Vagina (tissue), 2 donors: ENCODE data around the gene SCML1. TPM values are rescaled to one million over a fixed set of nuclear protein-coding genes. Genes with fewer than 3 reads are reported as not detected.
"Not testable (repeated sequence)": the region's sequence is repeated elsewhere in the genome, so short reads cannot be mapped to it uniquely, and the experiment has no call there.

Source experiments
- DNase-seq, 2 donors: peaks; one replicate each; pipeline ENCODE4 v3.0.0-alpha.2; 2017; ENCODE audit errors: extremely low spot score in 2 of 2
- H3K27ac ChIP-seq: fragments of 200-600 bp; sonication (generic); one replicate; pipeline ENCODE4 v1.5.1; 2019
- H3K27me3 ChIP-seq: fragments of 200-600 bp; sonication (generic); one replicate; pipeline ENCODE4 v1.5.1; 2019
- H3K36me3 ChIP-seq, 2 donors: fragments of 200-600 bp; sonication (generic); one replicate each; pipeline ENCODE4 v1.5.1; 2017 to 2019
- H3K4me1 ChIP-seq: fragments of 200-600 bp; sonication (generic); one replicate; pipeline ENCODE4 v1.5.1; 2019
- H3K4me3 ChIP-seq, 2 donors: fragments of 200-600 bp; sonication (generic); 1 replicate in 1 of 2; 2 replicates in 1 of 2; pipeline ENCODE4 v1.5.1; 2016 to 2019
- H3K9me3 ChIP-seq: fragments of 200-600 bp; sonication (generic); one replicate; pipeline ENCODE4 v1.5.1; 2019
- POLR2A ChIP-seq, 2 donors: fragments of 450-650 bp; IDR thresholded peaks; one replicate each; pipeline ENCODE4 v1.6.1; 2017; ENCODE audit warnings: antibody characterized with exemption in 2 of 2, mild to moderate bottlenecking in 2 of 2, moderate library complexity in 2 of 2
- POLR2AphosphoS5 ChIP-seq, 2 donors: sonication (generic); formaldehyde crosslinking; IDR thresholded peaks; one replicate each; pipeline ENCODE4 v1.9.0; 2017; ENCODE audit warnings: antibody characterized with exemption in 2 of 2, mild to moderate bottlenecking in 2 of 2, low read depth in 1 of 2; ENCODE audit not compliant: insufficient read depth in 1 of 2
- intact Hi-C: fragments of 100-400 bp; cut with DNase I; formaldehyde crosslinking; loops from one replicate; pipeline ENCODE4 v1.15.1; 2023
- total RNA-seq: library from RNA; depleted of rRNA; stranded (reverse); fragments of >200 nt; gene quantifications from one replicate; pipeline ENCODE4 v1.2.3, GENCODE V29; 2016
- TF ChIP-seq, protein P1 (sequence below), 3 experiments: fragments of 450-650 bp in 2 of 3; fragments of 200-600 bp in 1 of 3; sonication (generic) in 1 of 3; IDR thresholded peaks; one replicate each; pipeline ENCODE4 v1.5.1; 2017 to 2019; ENCODE audit warnings: antibody characterized with exemption in 3 of 3, mild to moderate bottlenecking in 2 of 3, moderate library complexity in 2 of 3

SCML1 gene
- total RNA-seq, 1 donor from 2014 or later: 11.8 TPM

DNA sequence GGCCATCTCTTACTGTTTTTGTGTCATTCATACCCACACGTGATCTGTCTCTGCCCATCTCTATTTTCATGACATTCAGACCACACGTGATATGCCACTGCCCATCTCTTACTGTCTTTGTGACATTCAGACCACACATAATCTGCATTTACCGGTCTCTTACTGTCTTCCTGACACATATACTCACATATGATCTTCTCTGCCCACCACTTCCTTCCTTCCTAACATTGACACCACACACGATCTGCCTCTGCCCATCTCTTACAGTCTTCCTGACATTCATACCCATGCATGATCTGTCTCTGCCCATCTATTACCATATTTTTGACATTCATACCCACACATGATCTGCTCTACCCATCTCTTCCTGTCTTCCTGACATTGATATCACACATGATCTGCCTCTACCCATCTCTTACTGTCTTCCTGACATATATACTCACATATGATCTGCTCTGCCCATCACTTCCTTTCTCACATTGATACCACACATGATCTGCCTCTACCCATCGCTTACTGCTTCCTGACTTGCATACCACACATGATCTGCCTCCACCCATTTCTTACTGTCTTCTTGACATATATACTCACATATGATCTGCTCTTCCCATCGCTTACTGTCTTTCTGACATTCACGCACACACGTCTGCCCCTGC, 36.1 kb downstream of the SCML1 start:
- Histone ChIP-seq H3K4me3 (no peak overlapping the region), H3K27me3 (no peaks in the 10 kb centered on the region), H3K36me3 (no peaks in the 10 kb centered on the region), H3K9me3 (no peaks in the 10 kb centered on the region), H3K4me1 (no peaks in the 10 kb centered on the region), H3K27ac (no peak overlapping the region)
- TF ChIP-seq POLR2A (IDR thresholded peaks at IDR 0.05) (no peak), POLR2AphosphoS5 (IDR thresholded peaks at IDR 0.05; ENCODE audit: insufficient read depth in 1 of 2, low read depth in 1 of 2) (no peak)
- no peak for DNase-seq
- intact Hi-C loops: no loop called here

DNA sequence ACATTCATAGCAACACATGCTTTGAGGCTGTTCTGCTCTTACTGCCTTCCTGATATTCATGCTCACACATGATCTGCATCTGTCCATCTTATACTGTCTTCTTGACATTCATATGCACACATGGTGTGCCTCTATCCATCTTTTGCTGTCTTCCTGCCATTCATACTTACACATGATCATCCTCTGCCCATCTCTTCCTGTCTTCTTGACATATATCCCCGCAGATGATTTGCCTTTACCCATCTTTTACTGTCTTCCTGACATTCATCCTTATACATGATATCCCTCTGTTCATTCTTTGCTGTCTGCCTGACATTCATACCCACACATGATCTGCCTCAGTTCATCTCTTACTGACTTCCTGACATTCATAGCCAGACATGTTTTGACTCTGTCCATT, 36.8 kb downstream of the SCML1 start:
- TF ChIP-seq, protein P1, sequence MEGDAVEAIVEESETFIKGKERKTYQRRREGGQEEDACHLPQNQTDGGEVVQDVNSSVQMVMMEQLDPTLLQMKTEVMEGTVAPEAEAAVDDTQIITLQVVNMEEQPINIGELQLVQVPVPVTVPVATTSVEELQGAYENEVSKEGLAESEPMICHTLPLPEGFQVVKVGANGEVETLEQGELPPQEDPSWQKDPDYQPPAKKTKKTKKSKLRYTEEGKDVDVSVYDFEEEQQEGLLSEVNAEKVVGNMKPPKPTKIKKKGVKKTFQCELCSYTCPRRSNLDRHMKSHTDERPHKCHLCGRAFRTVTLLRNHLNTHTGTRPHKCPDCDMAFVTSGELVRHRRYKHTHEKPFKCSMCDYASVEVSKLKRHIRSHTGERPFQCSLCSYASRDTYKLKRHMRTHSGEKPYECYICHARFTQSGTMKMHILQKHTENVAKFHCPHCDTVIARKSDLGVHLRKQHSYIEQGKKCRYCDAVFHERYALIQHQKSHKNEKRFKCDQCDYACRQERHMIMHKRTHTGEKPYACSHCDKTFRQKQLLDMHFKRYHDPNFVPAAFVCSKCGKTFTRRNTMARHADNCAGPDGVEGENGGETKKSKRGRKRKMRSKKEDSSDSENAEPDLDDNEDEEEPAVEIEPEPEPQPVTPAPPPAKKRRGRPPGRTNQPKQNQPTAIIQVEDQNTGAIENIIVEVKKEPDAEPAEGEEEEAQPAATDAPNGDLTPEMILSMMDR (IDR thresholded peaks at IDR 0.05): no peak
- TF ChIP-seq POLR2AphosphoS5 (IDR thresholded peaks at IDR 0.05; ENCODE audit: insufficient read depth in 1 of 2, low read depth in 1 of 2) (no peak), POLR2A (IDR thresholded peaks at IDR 0.05) (no peak)
- Histone ChIP-seq H3K36me3 (no peaks in the 10 kb centered on the region), H3K4me3 (no peak overlapping the region), H3K9me3 (no peaks in the 10 kb centered on the region), H3K4me1 (no peaks in the 10 kb centered on the region), H3K27ac (no peak overlapping the region), H3K27me3 (no peaks in the 10 kb centered on the region)
- peak in 1 of 2 donors; percentile 5 for DNase-seq
- intact Hi-C loops: no loop called here

DNA sequence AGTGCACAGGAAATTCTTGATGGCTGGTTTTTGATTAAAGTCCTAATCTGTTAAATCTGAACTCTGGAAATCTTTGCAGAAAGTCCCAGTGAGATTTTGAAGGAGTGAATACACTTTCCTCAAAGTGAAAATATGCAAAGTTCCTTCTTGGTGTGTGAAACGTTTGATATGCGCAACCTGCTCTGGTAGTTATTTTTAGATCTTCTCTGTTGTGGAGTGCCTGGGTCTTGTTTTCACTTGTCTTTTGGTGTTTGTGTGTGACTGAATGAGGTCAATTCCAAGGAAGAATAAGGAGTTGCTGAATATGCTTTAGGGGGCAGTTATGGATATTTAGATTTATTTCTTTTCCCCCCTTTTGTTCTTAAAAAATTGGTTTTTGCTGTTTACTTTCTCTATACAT, 41.7 kb downstream of the SCML1 start:
- no peak overlapping the region for H3K4me3 ChIP-seq
- TF ChIP-seq POLR2AphosphoS5 (IDR thresholded peaks at IDR 0.05; ENCODE audit: insufficient read depth in 1 of 2, low read depth in 1 of 2): no peak
- TF ChIP-seq, protein P1 (IDR thresholded peaks at IDR 0.05): no peak
- H3K36me3 ChIP-seq: no peaks in the 10 kb centered on the region
- no peaks in the 10 kb centered on the region for H3K9me3 ChIP-seq
- intact Hi-C loops: no loop called here
- H3K27me3 ChIP-seq: no peaks in the 10 kb centered on the region
- H3K27ac ChIP-seq: no peak overlapping the region
- no peaks in the 10 kb centered on the region for H3K4me1 ChIP-seq
- DNase-seq: no peak

DNA sequence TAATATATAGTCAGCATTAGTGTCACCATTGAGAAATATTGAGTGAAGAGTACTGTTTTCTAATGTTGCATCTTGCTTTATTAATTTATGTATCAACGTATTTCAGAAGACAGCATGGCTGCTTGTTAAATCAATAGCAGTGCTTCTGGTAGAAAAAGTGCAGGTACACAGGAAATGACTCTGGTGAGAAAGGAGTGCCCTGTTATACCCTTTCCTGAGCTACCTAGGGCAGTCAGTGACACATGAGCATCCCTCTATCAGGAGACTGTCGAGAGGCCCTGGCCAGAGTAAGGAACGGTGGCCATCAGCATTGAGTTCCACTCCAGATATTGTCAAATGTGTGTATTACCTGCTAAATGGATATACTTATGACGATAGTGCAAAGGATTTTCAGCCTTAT, 42.1 kb downstream of the SCML1 start:
- intact Hi-C loops: no loop called here
- no peaks in the 10 kb centered on the region for H3K9me3 ChIP-seq
- DNase-seq: no peak
- H3K27ac ChIP-seq: no peak overlapping the region
- H3K27me3 ChIP-seq: no peaks in the 10 kb centered on the region
- no peak overlapping the region for H3K4me3 ChIP-seq
- TF ChIP-seq POLR2AphosphoS5 (IDR thresholded peaks at IDR 0.05; ENCODE audit: insufficient read depth in 1 of 2, low read depth in 1 of 2) (no peak), POLR2A (IDR thresholded peaks at IDR 0.05) (no peak)
- TF ChIP-seq, protein P1 (IDR thresholded peaks at IDR 0.05): no peak
- no peaks in the 10 kb centered on the region for H3K36me3 ChIP-seq
- H3K4me1 ChIP-seq: no peaks in the 10 kb centered on the region

DNA sequence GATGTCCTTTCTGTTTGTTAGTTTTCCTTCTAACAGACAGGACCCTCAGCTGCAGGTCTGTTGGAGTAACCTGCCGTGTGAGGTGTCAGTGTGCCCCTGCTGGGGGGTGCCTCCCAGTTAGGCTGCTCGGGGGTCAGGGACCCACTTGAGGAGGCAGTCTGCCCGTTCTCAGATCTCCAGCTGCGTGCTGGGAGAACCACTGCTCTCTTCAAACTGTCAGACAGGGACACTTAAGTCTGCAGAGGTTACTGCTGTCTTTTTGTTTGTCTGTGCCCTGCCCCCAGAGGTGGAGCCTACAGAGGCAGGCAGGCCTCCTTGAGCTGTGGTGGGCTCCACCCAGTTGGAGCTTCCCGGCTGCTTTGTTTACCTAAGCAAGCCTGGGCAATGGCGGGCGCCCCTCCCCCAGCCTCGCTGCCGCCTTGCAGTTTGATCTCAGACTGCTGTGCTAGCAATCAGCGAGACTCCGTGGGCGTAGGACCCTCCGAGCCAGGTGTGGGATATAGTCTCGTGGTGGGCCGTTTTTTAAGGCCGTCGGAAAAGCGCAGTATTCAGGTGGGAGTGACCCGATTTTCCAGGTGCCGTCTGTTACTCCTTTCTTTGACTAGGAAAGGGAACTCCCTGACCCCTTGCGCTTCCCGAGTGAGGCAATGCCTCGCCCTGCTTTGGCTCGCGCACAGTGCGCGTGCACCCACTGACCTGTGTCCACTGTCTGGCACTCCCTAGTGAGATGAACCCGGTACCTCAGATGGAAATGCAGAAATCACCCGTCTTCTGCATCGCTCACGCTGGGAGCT, 49.5 kb downstream of the SCML1 start:
- H3K27ac ChIP-seq, intact Hi-C loops, H3K9me3 ChIP-seq, H3K27me3 ChIP-seq, H3K4me1 ChIP-seq, H3K36me3 ChIP-seq, DNase-seq: not testable (repeated sequence)
- H3K4me3 ChIP-seq: peak overlapping the region in 1 of 2 donors; percentile 13

DNA sequence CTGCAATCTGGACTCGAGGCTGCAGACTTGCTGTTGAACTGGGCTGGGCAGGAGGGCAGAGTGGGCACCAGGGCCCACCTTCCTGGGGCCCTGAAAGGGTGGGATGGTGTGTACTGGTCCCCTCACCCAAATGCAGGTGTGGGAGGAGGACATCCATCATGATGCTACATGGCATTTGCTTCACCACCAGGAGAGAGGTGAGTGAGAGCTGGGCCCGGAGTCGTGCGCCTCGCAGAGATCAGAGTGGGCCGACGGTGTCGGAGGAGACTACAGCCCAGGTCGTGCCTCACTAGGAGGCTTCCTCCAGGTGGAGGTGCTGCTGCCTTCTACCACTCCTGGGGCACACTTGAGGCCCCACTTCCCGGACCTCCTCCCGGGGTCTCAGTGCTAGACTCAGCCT, 50.3 kb downstream of the SCML1 start:
- Histone ChIP-seq H3K27me3 (no peaks in the 10 kb centered on the region), H3K4me3 (no peak overlapping the region), H3K9me3 (no peaks in the 10 kb centered on the region), H3K27ac (no peak overlapping the region), H3K36me3 (no peaks in the 10 kb centered on the region), H3K4me1 (no peaks in the 10 kb centered on the region)
- intact Hi-C loops: no loop called here
- no peak for TF ChIP-seq POLR2A (IDR thresholded peaks at IDR 0.05)
- TF ChIP-seq, protein P1 (IDR thresholded peaks at IDR 0.05): no peak
- TF ChIP-seq POLR2AphosphoS5 (IDR thresholded peaks at IDR 0.05; ENCODE audit: insufficient read depth in 1 of 2, low read depth in 1 of 2): no peak
- DNase-seq: no peak
